A549 treated with Mapracorat at 1 μM for 4 hours (cell line): ENCODE data around the gene GPR142. TPM values are rescaled to one million over a fixed set of nuclear protein-coding genes. Genes with fewer than 3 reads are reported as not detected.

Experiments
- total RNA-seq: library from RNA; stranded (reverse); fragments of 200-300 nt; extraction: Qiagen RNA extraction; gene quantifications from 5 replicates; pipeline ENCODE4 v1.2.3, GENCODE V29; 2022

The GPR142 gene
- total RNA-seq, result not detected in 5 replicates

GRCh38 chr17:74367206-74367605 lies at the start of gene GPR142:
Gene GPR142 (plus strand): TSS chr17:74367506. CDS start chr17:74369541, 2,035 bp downstream.

DNA sequence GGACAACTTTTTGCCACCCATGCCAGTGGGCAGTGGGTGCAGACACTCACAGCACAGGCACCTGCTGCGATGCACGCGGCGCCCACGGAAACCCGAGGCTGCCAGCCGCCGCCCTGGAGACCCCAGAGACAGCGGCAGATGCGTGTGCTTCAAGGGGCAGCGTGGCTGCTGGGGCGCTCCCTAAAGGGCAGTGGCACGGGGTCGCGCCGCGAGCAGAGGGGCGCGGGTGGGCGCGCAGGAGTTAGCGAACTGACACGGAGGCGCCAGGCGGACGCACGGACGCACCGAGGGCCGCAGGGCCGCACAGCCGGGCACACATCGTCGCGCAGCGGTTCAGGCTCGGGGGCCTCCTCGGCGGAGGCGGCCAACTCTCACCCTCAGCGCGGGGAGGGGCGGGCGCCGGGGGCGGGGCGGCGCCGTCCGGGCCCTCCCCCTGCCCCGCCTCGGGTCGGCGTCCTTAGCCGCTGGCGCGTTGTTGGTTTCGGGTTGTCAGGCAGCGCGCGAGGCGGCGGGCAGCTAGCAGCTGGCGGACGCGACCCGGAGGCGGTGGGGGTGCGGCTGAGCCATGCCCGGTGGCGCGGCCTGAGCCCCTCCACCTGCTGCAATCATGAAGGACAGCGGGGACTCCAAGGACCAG lies 41.4 kb upstream of the GPR142 start, which contains the start of gene KIF19:
KIF19 (plus strand) TSS at position 484 of the 637 bp plus-strand sequence; CDS start at position 608, 124 bp downstream.

GRCh38 chr17:74361230-74362068 lies 5.9 kb upstream of the GPR142 start, which contains the start of gene BTBD17:
Gene BTBD17 (minus strand): TSS chr17:74361868. CDS start chr17:74361819, 49 bp downstream.

Other genes starting within 250 kb of the GPR142 start
- 2,688 to 3,729 TPM (median 2,866 TPM) in 5 replicates for gene RPL38, start 163.8 kb upstream of the GPR142 start, total RNA-seq
- gene TTYH2, start 153.9 kb upstream of the GPR142 start, total RNA-seq, result 1.7 to 3.6 TPM (median 1.9 TPM) in 5 replicates
- not detected in 5 replicates for gene DNAI2, start 93.3 kb upstream of the GPR142 start, total RNA-seq
- gene KIF19, start 41.3 kb upstream of the GPR142 start, total RNA-seq, result 0.05 to 0.14 TPM (median 0.09 TPM) in 3 of 5 replicates, not detected in the others
- 0.08 TPM in 1 of 5 replicates, not detected in the others for gene BTBD17, start 5.6 kb upstream of the GPR142 start, total RNA-seq
- 40.7 to 67.4 TPM (median 60.7 TPM) in 5 replicates for gene GPRC5C, start 64.6 kb downstream of the GPR142 start, total RNA-seq
- 0.22 TPM in 1 of 5 replicates, not detected in the others for gene CD300A, start 99.1 kb downstream of the GPR142 start, total RNA-seq
- gene CD300LB, start 164.0 kb downstream of the GPR142 start, total RNA-seq, result 0.07 to 0.11 TPM in 2 of 5 replicates, not detected in the others
- 0.15 to 0.21 TPM (median 0.19 TPM) in 4 of 5 replicates, not detected in the other for gene CD300C, start 178.6 kb downstream of the GPR142 start, total RNA-seq
- 0.31 to 0.57 TPM in 2 of 5 replicates, not detected in the others for gene CD300H, start 200.0 kb downstream of the GPR142 start, total RNA-seq
- not detected in 5 replicates for gene CD300LD, start 224.8 kb downstream of the GPR142 start, total RNA-seq